HG02610 (cell line): Measurements from ENCODE around the gene ATRIP.

Experiments
- ATAC-seq: cut with Tn5 transposase; IDR thresholded peaks from one replicate; pipeline ENCODE4 v1.9.1; 2021; ENCODE audit warnings: mild to moderate bottlenecking, moderate library complexity; ENCODE audit not compliant: unreplicated experiment

The ATRIP gene

DNA sequence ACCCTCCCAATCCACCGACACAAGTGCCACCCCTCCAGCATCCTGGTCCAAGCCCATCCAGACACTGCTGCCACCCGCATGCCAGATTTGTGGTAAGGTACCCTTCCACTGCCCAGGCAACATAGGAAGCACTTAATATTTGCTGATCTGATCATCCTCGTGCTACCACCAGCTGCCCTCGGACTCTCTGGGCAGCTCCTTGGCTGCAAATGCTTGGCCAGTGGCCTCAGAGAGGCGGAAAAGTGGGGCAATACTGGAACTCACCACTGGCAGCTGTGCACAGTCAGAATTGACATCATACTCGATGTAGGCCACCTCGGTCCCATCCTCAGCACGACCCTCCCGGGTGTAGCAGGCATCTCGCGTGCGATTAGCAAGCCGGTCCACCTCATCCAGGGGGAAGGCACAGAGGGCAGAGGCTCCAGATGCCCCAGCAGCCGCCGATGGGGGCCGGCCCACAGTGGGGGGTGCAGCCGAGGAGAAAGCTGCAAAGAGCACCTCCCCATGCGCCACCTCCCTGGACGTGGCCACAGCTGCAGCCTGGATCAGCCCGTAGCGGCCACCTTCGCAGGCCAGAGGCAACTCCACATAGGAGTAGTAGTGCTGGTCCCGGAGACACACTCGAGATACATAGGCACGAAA is 23.2 kb upstream of the ATRIP start:
- no peak for ATAC-seq

DNA sequence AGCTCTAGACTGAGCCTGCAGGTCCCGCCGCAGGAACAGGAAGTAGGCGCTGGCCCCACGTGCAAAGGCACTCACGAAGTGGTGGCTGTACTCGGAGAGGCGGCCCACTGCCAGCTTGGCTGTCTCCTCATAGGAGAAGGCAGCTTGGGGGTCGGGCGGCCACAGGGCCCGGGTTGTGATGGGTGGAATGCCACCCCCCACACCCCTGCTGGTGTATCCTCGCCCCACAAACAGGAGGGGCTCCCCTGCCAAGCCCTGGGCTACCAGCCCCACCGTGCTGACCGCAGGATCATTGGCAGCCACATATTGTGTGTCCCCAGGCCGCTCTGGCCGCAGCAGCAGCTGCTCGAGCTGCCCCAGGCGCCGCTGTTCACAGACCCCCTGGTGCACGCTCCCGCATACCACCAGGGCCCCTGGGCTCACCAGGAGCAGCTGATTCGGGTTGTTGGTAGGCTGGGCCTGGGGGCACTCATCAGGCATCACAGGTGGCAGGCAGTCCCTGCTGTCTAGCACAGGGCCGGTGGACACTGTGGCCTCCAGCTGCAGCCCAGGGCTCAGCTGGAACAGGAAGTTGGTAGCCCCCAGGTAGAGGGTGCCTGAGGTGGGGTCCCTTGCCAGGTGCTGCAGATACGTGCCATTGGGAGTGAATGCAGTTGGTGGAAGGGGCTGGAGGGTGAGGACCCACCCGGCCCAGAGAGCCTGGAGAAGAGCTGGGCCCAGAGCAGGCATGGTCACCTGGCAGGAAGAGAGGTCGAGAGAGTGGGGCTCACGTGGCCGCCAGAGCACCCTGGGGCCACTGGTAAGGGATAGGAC is 22.4 kb upstream of the ATRIP start:
- no peak for ATAC-seq

DNA sequence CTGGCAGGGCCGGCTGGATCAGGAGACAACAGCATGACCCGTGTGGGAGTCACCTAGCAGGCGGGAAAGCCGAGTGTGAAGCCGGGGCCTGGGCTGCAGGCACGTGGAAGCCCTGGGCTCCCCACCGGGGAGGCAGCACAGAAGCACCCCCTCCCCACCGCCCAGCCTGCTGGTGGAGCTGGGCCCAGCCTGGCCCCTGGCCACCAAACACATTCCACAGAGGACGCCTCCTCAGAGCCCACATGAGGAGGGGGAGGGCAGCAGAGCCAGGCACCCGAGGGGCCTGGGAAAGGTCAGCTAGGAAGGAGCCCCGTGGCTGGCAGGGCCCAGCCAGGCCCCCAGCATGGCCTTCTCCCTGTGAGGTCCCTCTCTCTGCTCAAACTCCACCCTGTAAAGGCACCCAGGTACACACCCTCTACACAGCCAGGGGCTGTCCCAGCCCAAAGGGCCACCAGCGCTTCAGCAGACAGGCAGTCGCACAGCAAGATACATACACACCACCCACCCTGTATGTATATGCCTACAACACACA is 21.2 kb upstream of the ATRIP start:
- ATAC-seq: no peak

DNA sequence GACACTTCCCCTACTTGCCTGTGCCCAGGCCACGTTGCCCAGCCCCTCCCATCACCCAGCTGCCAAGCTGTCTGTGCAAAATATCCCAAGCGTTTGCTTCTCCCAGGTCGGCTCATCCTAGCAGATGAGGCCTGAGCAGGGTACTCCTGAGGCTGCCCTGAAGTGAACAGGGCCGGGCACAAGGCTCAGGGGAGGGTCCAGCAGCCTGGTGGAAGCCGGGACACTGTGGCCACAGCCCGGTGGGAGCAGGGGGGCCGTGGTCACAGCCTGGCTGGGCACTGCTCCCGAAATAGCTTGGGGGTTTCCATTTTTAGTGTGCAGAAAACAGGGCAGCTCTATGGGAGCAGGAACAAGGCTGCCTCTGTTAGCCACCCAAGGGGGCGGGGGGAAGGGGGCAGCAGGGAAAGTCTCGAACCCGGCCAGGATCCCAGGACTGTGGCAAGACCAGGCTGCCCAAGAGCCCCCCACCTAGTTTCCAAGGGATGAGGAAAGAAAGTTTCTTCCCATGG is 20.1 kb upstream of the ATRIP start:
- ATAC-seq: no peak

DNA sequence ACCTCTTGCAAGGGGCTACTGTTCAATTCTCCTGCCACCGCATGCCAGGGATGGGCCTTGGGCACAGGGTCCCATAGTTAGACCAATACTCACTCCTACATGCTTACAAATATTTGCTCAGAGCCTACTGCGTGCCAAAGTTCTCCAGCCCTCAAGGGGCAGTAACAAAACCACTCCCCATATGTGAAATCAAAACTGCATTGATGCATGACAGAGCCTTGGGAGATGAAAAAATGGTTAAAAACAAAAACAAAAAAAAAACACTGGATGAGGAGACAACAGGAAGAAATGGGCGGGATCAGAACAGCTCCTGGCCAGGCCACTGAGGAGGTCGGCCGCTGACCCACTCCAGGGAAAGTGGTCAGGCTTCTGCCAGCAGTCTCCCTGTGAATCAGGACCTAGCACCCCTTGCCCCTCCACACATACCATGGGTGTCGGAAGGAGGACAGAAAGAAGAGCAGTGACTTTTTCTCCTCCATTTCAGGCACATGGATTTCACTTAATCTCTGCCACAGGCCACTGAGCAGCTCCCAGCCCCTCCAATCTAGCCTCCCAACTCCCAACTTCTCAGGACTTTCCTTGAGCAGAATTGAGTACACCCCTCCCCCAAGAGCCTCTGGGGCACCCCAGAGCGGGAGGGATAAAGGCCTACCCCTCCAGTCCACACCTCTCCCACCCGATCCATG is 19.4 kb upstream of the ATRIP start:
- ATAC-seq: no peak

DNA sequence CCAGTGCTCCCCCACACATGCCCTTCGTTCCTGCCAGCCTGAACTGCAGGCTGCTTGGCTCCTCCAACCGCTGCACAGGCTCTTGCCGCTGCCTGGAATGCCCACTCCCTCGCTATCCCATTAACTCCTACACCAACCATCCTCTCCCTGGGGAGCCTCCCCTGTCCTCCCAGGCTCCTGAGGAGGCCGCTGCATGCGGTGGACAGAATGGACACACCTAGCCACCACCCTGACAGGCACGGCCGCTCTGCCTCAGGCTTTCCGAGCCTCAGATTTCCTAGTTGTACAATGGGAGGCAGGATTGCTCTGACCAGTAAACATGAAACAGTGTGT is 18.9 kb upstream of the ATRIP start:
- ATAC-seq: no peak

DNA sequence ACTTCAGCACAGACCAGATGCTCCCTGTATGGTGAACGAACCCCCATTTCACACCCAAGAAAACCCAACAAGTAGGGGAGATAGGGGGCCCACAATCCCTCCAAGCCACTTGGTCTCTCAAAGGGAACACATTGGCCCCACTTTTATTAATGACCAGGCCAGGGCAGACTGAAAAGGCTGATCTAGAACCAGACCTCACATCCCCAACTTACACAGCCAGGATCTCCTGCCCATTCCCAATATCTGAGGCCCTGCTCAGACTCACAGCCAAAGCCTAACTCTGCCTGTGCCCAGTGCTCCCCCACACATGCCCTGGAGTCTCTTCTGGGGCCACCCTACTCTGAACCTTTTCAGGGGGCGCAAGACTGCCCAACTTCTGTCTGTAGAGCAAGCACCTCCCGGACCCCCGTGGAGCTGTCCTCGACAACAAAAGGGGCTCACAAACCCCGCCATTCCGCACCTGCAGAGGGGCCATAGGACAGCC is 18.4 kb upstream of the ATRIP start:
- ATAC-seq: no peak

DNA sequence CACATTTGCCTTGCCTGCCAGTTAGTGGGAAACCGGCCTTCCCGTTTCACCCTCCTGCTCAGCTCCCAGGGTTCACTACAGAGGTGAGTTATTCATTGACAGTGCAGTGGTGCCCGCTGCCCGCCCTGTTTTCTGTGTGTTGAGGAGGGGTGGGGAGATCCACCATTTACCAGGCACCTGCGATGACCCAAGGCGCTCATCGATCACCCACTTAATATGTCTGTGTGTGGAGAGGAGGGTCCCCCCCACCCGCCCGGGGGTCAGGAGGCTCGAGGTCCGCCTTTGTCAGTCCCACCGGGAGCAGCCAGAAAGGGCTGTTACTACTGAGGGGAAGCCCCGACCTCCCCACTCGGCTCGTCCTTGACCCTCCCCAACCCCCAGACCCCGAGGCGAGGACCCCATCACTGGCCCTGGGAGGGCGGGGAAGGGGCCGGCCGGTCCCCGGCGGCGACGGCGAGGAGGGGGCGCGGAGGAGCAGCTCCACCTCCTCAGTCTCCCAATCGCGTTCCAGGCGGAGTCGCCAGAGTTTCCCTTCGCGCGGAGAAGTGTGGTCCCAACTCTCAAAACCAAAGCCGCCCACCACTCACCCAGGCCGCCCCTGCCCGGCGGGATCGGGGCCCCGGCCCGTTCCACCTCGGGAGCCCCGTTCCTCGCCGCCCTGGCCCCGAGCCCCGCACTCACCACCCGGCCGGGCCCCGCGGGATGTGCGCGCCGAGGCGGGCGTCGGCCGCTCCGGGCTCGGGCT is 17.8 kb upstream of the ATRIP start:
- ATAC-seq: peak; percentile 22

DNA sequence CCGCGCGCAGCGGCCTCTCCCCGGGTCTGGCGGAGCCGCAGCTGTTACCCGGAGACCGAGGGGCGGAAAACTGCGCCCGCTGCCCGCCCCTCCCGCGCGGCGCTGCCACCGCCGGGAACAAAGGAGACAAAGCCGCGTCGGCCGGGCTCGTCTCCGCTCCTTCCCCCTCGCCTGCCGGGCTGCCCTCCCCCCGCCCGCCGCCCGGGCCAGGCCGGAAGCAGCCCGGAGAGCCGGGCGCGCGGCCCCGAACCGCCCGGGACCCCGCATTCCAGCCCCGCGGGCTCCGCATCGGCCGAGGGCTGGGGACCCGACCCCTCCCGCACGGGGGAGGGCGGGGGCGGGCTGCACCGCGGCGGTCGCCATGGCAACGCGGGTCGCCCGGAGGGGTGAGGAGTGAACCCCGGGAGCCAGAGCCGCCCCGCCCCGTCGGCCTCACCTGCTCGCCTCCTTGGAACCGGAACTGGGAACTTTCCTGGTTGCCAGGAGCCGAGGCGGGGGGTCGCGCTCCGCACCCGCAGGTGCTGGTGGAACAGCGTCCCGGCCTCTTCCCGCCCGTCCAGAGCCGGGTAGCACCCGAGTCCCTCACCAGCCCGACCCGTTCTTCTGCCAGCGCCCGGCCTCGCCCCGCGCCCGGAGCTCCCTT is 17.1 kb upstream of the ATRIP start:
- ATAC-seq: peak; percentile 43

DNA sequence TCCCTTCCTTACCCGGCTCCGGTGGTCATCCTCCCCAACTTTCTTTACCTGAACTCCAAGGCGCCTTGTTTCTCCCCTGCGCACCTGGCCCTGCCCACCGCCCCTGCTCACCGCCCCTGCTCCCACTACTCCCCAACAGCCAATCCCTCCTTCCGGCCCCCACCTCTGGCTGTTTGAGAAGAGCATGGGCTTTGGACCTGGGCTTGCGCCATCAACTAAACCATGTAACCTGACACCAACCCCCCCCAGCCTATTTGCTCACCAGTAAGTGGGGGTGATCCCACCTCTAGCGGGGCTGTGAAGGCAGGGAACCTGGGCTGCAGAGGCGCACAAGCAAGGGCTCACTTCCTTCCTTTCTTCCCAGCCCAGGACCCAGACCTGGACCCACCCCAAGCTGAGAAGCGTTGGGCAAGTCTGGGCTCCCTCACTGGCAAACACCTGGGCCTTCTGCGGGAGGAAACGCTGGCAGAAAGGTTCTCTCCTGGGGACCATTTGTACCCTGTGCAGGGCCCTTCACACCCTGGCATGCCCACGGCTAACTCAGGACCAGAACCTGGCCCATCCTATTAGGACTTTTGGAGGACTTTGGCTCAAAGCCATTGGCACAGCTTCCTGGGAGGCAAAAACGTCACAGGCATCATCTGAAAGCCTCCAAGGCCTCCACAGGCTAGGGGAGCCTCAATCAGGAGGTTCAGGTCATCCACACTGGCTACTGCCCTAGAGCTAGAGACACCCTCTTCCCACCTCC is 16.4 kb upstream of the ATRIP start, which contains the start of gene PLXNB1:
Gene PLXNB1 (minus strand): TSS at position 127 of the 748 bp plus-strand sequence. CDS start 5,475 bp downstream, outside the sequence.
- no peak for ATAC-seq

DNA sequence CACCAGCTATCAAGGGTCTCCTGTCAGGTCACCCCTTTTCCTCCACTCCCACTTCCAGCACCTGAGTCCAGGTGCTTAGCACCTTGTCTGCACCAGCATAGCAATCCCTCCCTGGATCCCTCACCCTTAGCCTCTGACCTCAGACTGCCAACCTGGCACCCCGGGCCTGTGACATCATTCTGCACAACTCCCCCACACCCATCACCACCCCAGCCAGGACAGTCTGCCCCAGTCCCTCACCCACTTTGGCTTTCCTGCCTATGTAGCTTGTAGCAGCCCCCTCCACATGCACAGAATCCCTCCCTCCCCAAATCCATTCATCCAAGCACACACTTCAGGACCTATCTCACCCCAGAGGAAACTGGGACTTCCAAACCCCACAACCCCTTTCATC is 15.8 kb upstream of the ATRIP start:
- no peak for ATAC-seq

DNA sequence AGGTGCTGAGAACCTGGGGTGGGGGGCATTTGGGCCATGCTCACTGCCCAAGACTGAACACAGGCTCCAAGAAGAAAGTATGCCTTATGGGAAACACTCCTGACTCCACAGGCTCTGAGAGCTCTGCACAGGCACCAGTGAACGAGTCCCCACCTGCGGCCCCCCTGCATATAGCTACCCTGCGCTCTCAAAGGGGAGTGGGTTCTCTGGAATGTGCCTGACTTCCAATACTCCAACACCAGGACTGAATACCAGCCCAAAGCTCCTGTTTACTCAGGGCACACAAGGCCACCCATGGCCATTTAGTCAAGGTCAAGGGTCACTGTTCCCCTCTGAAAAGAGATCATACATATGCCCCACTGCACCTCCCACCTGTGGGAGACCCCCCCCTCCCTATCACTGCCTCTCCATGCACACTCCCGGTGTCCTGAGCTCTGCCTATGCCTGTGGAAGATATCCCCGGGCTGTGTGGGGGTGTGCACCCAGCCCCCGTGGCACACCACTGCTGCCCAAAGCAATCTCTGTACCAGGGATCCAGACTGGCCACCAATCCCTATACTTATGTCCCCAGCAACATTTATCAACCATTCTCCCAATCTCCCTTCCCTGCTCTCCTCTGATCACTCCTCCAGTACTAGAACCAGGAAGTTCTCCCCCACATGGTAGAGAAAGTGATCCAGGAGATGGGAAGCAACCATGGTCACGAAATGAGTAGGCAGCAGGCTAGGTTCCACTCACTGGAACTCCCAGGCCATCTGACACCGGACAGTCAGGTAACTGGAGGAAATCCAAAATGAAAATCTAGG is 15.1 kb upstream of the ATRIP start:
- ATAC-seq: no peak

DNA sequence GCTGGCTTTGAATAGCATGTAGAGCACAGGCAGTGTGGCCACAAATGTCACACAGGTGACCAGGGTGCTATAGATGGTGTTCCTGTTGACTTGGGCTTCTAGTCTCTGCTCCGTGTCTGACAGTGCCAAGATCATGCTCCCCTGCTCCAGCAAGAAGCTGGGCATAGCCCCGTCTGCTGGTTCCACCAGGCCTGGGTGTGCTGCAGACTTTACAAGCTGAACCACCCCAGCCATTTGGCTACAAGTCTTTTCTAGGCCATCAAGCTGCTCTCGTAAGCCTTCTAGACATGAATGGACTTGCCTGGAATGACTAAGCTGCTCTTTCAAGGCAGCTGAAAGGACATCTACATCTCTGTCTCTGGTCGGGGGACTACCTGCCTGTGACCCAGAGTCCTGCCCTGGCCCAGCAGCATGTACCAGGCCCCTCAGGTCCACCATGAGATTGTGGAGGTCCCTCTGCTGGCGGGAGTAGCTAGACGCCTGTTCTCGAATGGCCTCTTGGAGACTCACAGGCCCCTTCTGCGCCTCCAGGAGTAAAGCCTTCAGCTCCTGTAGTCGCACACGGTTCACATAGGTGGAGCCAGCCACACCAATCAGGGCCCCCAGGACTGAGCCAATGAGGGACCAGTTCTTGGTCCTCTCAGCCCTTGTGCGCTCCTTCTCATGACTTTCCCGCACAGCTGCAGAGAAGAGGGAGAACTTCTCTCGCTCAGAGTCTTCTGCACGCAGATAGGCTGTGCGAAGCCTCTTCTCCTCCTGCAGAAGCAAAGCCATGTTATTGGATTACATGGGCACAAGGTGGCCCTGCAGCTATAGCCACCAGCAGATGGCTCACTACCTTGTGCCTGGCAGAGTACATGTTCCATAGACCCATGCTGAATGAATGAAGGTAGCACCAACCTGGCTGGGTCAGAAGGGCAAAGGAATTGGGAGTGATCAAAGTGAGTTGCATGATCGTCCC is 13.8 kb upstream of the ATRIP start:
- ATAC-seq: no peak

DNA sequence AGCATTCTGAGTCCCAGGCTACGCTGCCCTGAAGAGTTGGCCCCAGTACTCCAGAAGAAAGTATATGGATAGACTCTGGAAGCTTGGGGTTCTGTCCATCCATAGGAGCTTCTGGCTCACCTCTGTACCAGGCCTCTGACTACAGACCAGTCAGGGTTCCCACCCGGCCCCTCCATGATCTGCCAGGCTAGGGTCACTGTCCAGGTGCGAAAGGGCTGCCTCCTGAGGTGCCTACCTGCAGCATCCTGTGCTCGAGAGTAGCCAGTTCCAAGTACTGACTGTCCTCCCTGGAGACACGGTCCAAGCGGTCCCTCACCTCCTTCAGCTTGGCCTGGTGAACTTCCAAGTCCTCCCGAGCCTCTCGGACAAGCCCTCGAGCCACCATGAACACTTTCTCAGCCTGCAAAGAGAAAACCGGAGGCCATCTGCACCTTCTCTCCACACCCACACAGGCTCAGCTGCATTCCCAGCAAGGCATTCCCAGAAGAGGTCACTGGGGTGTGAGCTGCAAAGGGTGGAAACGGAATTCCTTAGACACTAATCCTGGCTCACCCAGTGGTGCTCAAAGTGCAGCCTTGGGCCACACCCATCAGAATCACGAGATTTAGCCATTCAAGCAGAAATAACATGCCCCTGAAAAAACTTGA is 12.9 kb upstream of the ATRIP start:
- ATAC-seq: no peak

DNA sequence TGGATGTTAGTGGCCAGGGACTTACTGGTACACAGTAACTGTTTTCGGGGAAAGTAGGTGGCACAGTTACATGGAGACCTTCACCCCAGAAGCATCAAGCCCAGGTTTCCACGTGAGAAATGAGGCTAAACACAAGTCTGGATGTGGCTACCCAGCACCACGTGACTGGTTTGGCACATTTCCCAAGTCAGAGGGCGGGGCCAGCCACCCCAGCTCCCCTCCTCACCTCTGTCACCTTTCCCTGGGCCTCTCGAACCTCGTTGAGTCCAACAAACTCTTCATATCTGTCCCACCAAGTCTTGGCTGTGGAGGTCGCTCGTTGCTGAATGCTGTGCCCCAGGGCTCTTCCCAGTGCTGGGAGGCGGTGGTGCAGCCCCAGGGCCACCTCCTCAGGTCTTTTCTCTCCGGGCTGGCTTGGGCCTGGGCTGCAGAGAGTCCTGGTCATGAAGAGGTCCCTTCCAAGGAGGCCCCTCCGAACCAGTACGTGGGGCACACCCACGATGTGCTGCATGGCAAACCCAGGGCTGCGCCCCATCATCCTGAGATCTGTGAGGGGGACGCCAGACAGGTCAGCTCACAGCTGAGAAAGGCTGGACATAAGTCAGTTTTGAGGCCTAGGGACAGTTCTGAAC is 11.8 kb upstream of the ATRIP start:
- ATAC-seq: no peak

DNA sequence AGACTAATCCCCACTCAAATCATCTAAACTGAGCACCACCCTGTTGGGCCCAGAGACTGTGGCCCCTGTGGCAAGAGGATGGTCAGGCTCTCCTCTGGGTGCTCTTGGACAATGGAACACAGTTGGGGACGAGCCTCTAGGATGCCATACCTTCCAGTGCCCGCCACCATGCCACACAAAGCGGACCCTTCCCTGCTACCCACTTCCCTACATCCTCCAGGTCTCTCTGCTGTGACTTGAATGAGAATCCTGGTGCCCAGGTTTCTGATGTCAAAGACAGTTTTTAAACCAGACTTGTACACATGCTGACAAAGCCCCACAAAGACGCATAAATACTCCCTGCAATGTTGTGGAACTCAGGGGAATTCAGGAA is 11.3 kb upstream of the ATRIP start:
- no peak for ATAC-seq
